ENCODE results near the gene CDK5.
A peak's percentile ranks its signal among the peaks of the same experiment; 100 is the strongest.

The CDK5 gene

GRCh38 chr7:151086802-151087244 lies 29.1 kb upstream of the CDK5 start:
- peak in 1 of 2 experiments; percentile 49 for DNase-seq

GRCh38 chr7:151085691-151086620 lies 28.3 kb upstream of the CDK5 start, which contains the start of gene AGAP3:
Gene AGAP3, plus strand, starts transcription at chr7:151086475. Its CDS starts 267 bp downstream, at chr7:151086742.
- peak; percentile 88 to 90 for DNase-seq

GRCh38 chr7:151085329-151085690 lies 27.6 kb upstream of the CDK5 start:
- DNase-seq, result no peak

- DNase-seq, result no peak
Observed at GRCh38 chr7:151083824-151084160, 26.1 kb upstream of the CDK5 start.

- peak; percentile 81 to 86 for DNase-seq
Observed at GRCh38 chr7:151083071-151083823, 25.6 kb upstream of the CDK5 start, which contains the start of gene TMUB1. Gene TMUB1, minus strand, starts transcription at chr7:151083493. Its CDS starts 930 bp downstream, at chr7:151082563.

GRCh38 chr7:151082141-151083070 lies 24.7 kb upstream of the CDK5 start:
- DNase-seq, result no peak

- peak; percentile 47 to 72 for DNase-seq
Observed at GRCh38 chr7:151081170-151082101, 23.7 kb upstream of the CDK5 start.

GRCh38 chr7:151080522-151081169 lies 22.9 kb upstream of the CDK5 start, which contains the start of gene FASTK:
Gene FASTK, minus strand, starts transcription at chr7:151080809. Its CDS starts 43 bp downstream, at chr7:151080766.
- peak; percentile 95 to 96 for DNase-seq

- DNase-seq, result no peak
Observed at GRCh38 chr7:151080067-151080521, 22.4 kb upstream of the CDK5 start.

GRCh38 chr7:151079199-151079910 lies 21.7 kb upstream of the CDK5 start:
- no peak for DNase-seq

- DNase-seq, result no peak
Observed at GRCh38 chr7:151078233-151079040, 20.7 kb upstream of the CDK5 start.

GRCh38 chr7:151077705-151078232 lies 20.1 kb upstream of the CDK5 start:
- DNase-seq, result no peak

- peak in 1 of 2 experiments; percentile 22 for DNase-seq
Observed at GRCh38 chr7:151076863-151077704, 19.4 kb upstream of the CDK5 start.

- DNase-seq, result no peak
Observed at GRCh38 chr7:151075978-151076426, 18.3 kb upstream of the CDK5 start.

- no peak for DNase-seq
Observed at GRCh38 chr7:151075662-151075971, 17.9 kb upstream of the CDK5 start.

GRCh38 chr7:151074817-151075661 lies 17.3 kb upstream of the CDK5 start:
- no peak for DNase-seq

- no peak for DNase-seq
Observed at GRCh38 chr7:151073990-151074389, 16.3 kb upstream of the CDK5 start.
